ENCODE results near the gene TRAPPC5. TPM values are rescaled to one million over a fixed set of nuclear protein-coding genes. Genes with fewer than 3 reads are reported as not detected.

Gene TRAPPC5
- total and polyA plus RNA-seq, 10 donors, result 47.2 to 159 (median 86.0) TPM

DNA sequence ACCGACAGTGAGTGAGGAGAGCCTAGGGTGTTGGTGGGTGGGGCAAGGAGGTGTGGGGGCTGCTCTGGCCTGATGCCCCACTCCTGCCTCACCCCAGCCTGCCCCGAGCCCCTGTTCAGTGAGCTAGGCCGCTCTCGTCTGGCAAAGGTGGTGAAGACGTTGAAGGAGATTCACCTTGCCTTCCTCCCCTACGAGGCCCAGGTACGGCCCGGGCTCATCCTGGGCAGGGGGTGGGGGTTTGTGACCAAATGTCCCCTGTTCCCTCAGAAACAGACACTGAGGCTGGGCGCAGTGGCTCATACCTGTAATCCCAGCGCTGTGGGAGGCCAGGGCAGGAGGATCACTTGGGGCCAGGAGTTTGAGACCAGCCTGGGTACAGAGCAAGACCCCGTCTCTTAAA, 39.8 kb upstream of the TRAPPC5 start:
- Histone ChIP-seq H3K27ac (no peak overlapping the region), H3K36me3 (peaks cover 0 to 69% (median 23%) of the 10 kb centered on the region in 6 donors), H3K9me3 (no peaks in the 10 kb centered on the region), H3K4me3 (no peak overlapping the region), H3K27me3 (replicated peaks in 1 of 7) (peaks cover 0 to 14% (median 0%) of the 10 kb centered on the region in 7 donors), H3K4me1 (peaks cover 6 to 67% (median 38%) of the 10 kb centered on the region in 6 donors)
- TF ChIP-seq, protein P1, sequence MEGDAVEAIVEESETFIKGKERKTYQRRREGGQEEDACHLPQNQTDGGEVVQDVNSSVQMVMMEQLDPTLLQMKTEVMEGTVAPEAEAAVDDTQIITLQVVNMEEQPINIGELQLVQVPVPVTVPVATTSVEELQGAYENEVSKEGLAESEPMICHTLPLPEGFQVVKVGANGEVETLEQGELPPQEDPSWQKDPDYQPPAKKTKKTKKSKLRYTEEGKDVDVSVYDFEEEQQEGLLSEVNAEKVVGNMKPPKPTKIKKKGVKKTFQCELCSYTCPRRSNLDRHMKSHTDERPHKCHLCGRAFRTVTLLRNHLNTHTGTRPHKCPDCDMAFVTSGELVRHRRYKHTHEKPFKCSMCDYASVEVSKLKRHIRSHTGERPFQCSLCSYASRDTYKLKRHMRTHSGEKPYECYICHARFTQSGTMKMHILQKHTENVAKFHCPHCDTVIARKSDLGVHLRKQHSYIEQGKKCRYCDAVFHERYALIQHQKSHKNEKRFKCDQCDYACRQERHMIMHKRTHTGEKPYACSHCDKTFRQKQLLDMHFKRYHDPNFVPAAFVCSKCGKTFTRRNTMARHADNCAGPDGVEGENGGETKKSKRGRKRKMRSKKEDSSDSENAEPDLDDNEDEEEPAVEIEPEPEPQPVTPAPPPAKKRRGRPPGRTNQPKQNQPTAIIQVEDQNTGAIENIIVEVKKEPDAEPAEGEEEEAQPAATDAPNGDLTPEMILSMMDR (IDR thresholded peaks at IDR 0.05 in 8 of 11, conservative IDR thresholded peaks at IDR 0.05 in 3 of 11), result no peak
- TF ChIP-seq POLR2AphosphoS5 (IDR thresholded peaks at IDR 0.05) (peak in 1 of 3 donors; percentile 36), POLR2A (IDR thresholded peaks at IDR 0.05) (no peak)
- intact Hi-C loops (cut with DNase I; ENCODE audit: low total_unique reads), result no loop called here
- whole genome bisulfite sequencing, 5 donors, result 91 to 95% (median 94%) methylated on average over 9 to 11 of the region's 11 CpGs
- no peak for DNase-seq

DNA sequence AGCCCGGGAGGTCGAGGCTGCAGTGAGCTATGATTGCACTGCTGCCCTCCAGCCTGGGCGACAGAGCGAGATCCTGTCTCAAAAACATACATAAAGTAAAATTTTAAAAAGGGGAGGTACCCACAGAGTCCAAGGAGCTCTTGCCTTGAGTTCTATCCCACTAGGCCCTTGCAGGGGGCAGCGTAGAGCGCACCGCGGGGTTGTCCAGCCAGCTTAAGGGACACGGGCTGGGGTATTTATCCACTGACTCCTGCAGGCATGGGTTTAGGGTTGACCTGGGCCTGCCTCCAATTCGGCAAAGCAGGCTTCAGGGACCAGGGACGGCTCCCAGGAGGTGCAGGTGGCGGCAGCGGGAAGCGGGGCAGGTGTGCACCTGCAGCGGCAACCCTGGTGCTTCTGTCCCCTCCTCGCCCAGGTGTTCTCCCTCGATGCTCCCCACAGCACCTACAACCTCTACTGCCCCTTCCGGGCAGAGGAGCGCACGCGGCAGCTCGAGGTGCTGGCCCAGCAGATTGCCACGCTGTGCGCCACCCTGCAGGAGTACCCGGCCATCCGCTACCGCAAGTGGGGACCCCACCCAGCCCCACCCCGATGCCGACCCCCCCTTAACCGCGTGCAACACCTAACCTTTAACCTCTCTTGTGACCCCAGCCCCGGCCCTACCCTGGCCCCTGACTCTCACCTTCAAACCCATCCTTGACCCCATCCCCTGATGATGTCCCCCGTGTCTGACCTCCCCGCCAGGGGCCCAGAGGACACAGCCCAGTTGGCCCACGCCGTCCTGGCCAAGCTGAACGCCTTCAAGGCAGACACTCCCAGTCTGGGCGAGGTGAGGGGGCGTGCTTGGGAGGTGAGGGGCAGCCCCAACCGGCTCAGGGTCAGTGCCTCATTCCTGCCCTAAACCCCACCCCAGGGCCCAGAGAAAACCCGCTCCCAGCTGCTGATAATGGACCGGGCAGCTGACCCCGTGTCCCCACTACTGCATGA, 39.0 kb upstream of the TRAPPC5 start:
- WGBS, 5 donors, result 88 to 93% (median 91%) methylated on average over 37 to 43 of the region's 43 CpGs
- Histone ChIP-seq H3K4me3 (no peak overlapping the region), H3K4me1 (peaks cover 6 to 66% (median 30%) of the 10 kb centered on the region in 6 donors), H3K27me3 (replicated peaks in 1 of 7) (peaks cover 0 to 11% (median 0%) of the 10 kb centered on the region in 7 donors), H3K36me3 (peaks cover 0 to 76% (median 30%) of the 10 kb centered on the region in 6 donors), H3K27ac (no peak overlapping the region), H3K9me3 (no peaks in the 10 kb centered on the region)
- no peak for DNase-seq
- intact Hi-C loops (cut with DNase I; ENCODE audit: low total_unique reads), result no loop called here
- peak in 1 of 3 donors; percentile 24 for TF ChIP-seq POLR2AphosphoS5 (IDR thresholded peaks at IDR 0.05)
- TF ChIP-seq, protein P1 (IDR thresholded peaks at IDR 0.05 in 8 of 11, conservative IDR thresholded peaks at IDR 0.05 in 3 of 11), result no peak

DNA sequence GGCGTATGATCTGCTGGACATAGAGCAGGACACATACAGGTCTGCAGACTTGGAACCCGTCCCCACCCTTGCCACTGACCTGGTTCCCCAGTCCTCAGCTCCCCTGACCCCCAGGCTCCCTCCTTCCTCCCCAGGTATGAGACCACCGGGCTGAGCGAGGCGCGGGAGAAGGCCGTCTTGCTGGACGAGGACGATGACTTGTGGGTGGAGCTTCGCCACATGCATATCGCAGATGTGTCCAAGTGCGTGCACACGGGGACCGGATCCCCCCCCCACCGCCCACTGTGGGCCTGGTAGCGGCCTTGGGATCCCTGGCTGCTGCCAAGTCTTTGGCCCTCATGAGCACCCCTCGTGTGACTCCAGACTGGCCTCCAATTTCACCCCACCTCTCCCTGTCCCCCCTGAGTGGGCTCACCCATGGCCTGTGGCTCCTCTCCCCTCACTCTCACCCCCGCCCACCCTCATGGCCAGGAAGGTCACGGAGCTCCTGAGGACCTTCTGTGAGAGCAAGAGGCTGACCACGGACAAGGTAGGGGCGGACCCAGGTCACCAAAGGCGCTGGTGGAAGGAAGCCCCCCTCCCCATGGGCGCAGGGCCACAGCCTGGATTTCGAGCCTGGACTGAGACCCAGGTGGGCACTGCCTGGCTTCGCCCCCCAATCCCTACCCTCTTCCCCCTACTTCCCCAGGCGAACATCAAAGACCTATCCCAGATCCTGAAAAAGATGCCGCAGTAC, 38.2 kb upstream of the TRAPPC5 start:
- H3K9me3 ChIP-seq, result no peaks in the 10 kb centered on the region
- H3K27ac ChIP-seq, result no peak overlapping the region
- 90 to 93% (median 92%) methylated on average over 17 to 27 of the region's 27 CpGs for WGBS, 5 donors
- TF ChIP-seq, protein P1 (IDR thresholded peaks at IDR 0.05 in 8 of 11, conservative IDR thresholded peaks at IDR 0.05 in 3 of 11), result no peak
- peak in 1 of 3 donors; percentile 69 for TF ChIP-seq POLR2AphosphoS5 (IDR thresholded peaks at IDR 0.05)
- H3K36me3 ChIP-seq, result peaks cover 0 to 85% (median 38%) of the 10 kb centered on the region in 6 donors
- peaks cover 5 to 67% (median 23%) of the 10 kb centered on the region in 6 donors for H3K4me1 ChIP-seq
- intact Hi-C loops (cut with DNase I; ENCODE audit: low total_unique reads), result no loop called here
- no peak overlapping the region for H3K4me3 ChIP-seq
- H3K27me3 ChIP-seq (replicated peaks in 1 of 7), result peaks cover 0 to 2% (median 0%) of the 10 kb centered on the region in 7 donors
- DNase-seq, result no peak

Data from spleen (tissue), 11 donors.